GM12872 (cell line): ENCODE results near the gene FLRT2.

ENCODE experiments used
- CTCF ChIP-seq: IDR thresholded peaks from 3 replicates; pipeline ENCODE4 v1.5.1; 2011; ENCODE audit warnings: low read depth, mild to moderate bottlenecking, low read length, moderate library complexity; ENCODE audit not compliant: insufficient read depth

Gene FLRT2

GRCh38 chr14:85597701-85598100 is 67.8 kb downstream of the FLRT2 start:
- TF ChIP-seq CTCF = no peak

- no peak for TF ChIP-seq CTCF
Observed at GRCh38 chr14:85599939-85600338, 70.0 kb downstream of the FLRT2 start.

GRCh38 chr14:85601246-85601645 is 71.3 kb downstream of the FLRT2 start:
- TF ChIP-seq CTCF = no peak

GRCh38 chr14:85601690-85602089 is 71.7 kb downstream of the FLRT2 start:
- no peak for TF ChIP-seq CTCF

- no peak for TF ChIP-seq CTCF
Observed at GRCh38 chr14:85602345-85602744, 72.4 kb downstream of the FLRT2 start.

GRCh38 chr14:85604021-85604420 is 74.1 kb downstream of the FLRT2 start:
- TF ChIP-seq CTCF = no peak

- no peak for TF ChIP-seq CTCF
Observed at GRCh38 chr14:85604714-85605113, 74.8 kb downstream of the FLRT2 start.

- no peak for TF ChIP-seq CTCF
Observed at GRCh38 chr14:85607651-85608081, 77.7 kb downstream of the FLRT2 start.
